ENCODE data around the gene TP53RK. TPM values are rescaled to one million over a fixed set of nuclear protein-coding genes. Genes with fewer than 3 reads are reported as not detected.

The TP53RK gene
- total and polyA plus RNA-seq, 2 of the 13 experiments (the other 11 are each of a cell fraction or from before 2014, with no cell fraction given) = 12.9 to 25.5 TPM

- TF ChIP-seq AHDC1 (CRISPR knock-in tag; IDR thresholded peaks at IDR 0.05; ENCODE audit: borderline replicate concordance) = peak; percentile 75; the same call in 1 of the 2 replicates
- TF ChIP-seq ZNF7 (CRISPR knock-in tag; IDR thresholded peaks at IDR 0.05) = 0 out of 2 replicates have a peak, but pooled peaks have one; percentile 0
- no peak for TF ChIP-seq ZBTB46 (CRISPR knock-in tag; IDR thresholded peaks at IDR 0.05; ENCODE audit: borderline replicate concordance)
- TF ChIP-seq PHF20 (CRISPR knock-in tag; IDR thresholded peaks at IDR 0.05) = peak; percentile 63
- TF ChIP-seq SUZ12 (IDR thresholded peaks at IDR 0.05; ENCODE audit: low read depth, low read length) = no peak
- peak; percentile 55; the same call in 1 of the 2 replicates for TF ChIP-seq SOX5 (CRISPR knock-in tag; IDR thresholded peaks at IDR 0.05; ENCODE audit: borderline replicate concordance)
- no peak; the same call in 1 of the 2 replicates for TF ChIP-seq ZNF788 (CRISPR knock-in tag; IDR thresholded peaks at IDR 0.05; ENCODE audit: borderline replicate concordance)
- TF ChIP-seq ZNF549 (CRISPR knock-in tag; IDR thresholded peaks at IDR 0.05) = 0 out of 2 replicates have a peak, but pooled peaks have one; percentile 58
- TF ChIP-seq RNF2 (conservative IDR thresholded peaks at IDR 0.05; ENCODE audit: low read depth) = peak; percentile 56; the same call in 1 of the 2 replicates
- no peak for TF ChIP-seq BCLAF1 (IDR thresholded peaks at IDR 0.05)
- TF ChIP-seq ZNF598 (CRISPR knock-in tag; IDR thresholded peaks at IDR 0.05; ENCODE audit: borderline replicate concordance) = peak; percentile 98
- TF ChIP-seq ZNF138 (CRISPR knock-in tag; IDR thresholded peaks at IDR 0.05; ENCODE audit: low read depth) = no peak
- TF ChIP-seq TMF1 (CRISPR knock-in tag; IDR thresholded peaks at IDR 0.05; ENCODE audit: low read depth) = peak; percentile 85; the same call in 1 of the 2 replicates
- peak; percentile 62; the same call in 1 of the 2 replicates for TF ChIP-seq FOXO1 (CRISPR knock-in tag; IDR thresholded peaks at IDR 0.05)
- peak; percentile 53; the same call in 1 of the 2 replicates for TF ChIP-seq NR2F2 (IDR thresholded peaks at IDR 0.05; ENCODE audit: borderline replicate concordance, low read depth)
- peak; percentile 88 to 98; a peak in 3 of 4 replicates for TF ChIP-seq HMGXB4 (CRISPR knock-in tag; IDR thresholded peaks at IDR 0.05; ENCODE audit: borderline replicate concordance in 1 of 2, low read depth in 1 of 2)
These were observed at the start of gene TP53RK (continued) for GRCh38 chr20:46689082-46689753.

All from HepG2 (cell line).